Stomach (tissue), 9 donors: Measurements from ENCODE around the gene AMD1. TPM values are rescaled to one million over a fixed set of nuclear protein-coding genes. Genes with fewer than 3 reads are reported as not detected.
A peak's percentile ranks its signal among the peaks of the same experiment; 100 is the strongest.

Experiments
- DNase-seq, 2 donors: peaks; one replicate each; pipeline versions ENCODE4 v3.0.0 to v3.0.0-alpha.2; 2013 to 2019
- H3K27ac ChIP-seq, 5 donors: fragments of 200-600 bp in 4 of 5; sonication (generic) in 4 of 5; one replicate each; pipeline ENCODE4 v1.5.1; 2013 to 2019; ENCODE audit warnings: mild to moderate bottlenecking in 1 of 5, moderate library complexity in 1 of 5
- H3K27me3 ChIP-seq, 3 donors: fragments of 200-600 bp; sonication (generic); one replicate each; pipeline ENCODE4 v1.5.1; 2017 to 2019; ENCODE audit warnings: mixed run types in 1 of 3
- H3K36me3 ChIP-seq, 4 donors: fragments of 200-600 bp; sonication (generic); 1 replicate in 3 of 4; 2 replicates in 1 of 4; pipeline ENCODE4 v1.5.1; 2016 to 2019
- H3K4me1 ChIP-seq, 4 donors: fragments of 200-600 bp; sonication (generic); one replicate each; pipeline ENCODE4 v1.5.1; 2016 to 2019
- H3K4me3 ChIP-seq, 4 donors: fragments of 200-600 bp; sonication (generic) in 3 of 4; one replicate each; pipeline ENCODE4 v1.5.1; 2016 to 2019; ENCODE audit warnings: mild to moderate bottlenecking in 1 of 4
- H3K9me3 ChIP-seq, 4 donors: fragments of 200-600 bp; sonication (generic); one replicate each; pipeline ENCODE4 v1.5.1; 2016 to 2019
- CTCF ChIP-seq, 7 experiments: fragments of 450-650 bp in 4 of 7; fragments of 200-600 bp in 3 of 7; sonication (generic) in 3 of 7; IDR thresholded peaks; one replicate each; pipeline ENCODE4 v1.5.1; 2016 to 2019; ENCODE audit warnings: antibody characterized with exemption in 7 of 7, control low read depth in 2 of 7, mild to moderate bottlenecking in 1 of 7
- EP300 ChIP-seq: sonication (generic); formaldehyde crosslinking; IDR thresholded peaks from one replicate; pipeline ENCODE4 v1.6.1; 2017; ENCODE audit warnings: antibody characterized with exemption
- POLR2A ChIP-seq, 4 donors: fragments of 450-650 bp; IDR thresholded peaks; one replicate each; pipeline ENCODE4 v1.6.1; 2016; ENCODE audit warnings: antibody characterized with exemption in 4 of 4, control low read depth in 2 of 4, mild to moderate bottlenecking in 1 of 4, moderate library complexity in 1 of 4
- POLR2AphosphoS5 ChIP-seq, 3 donors: sonication (generic); formaldehyde crosslinking; IDR thresholded peaks; one replicate each; pipeline ENCODE4 v1.6.1; 2016; ENCODE audit warnings: antibody characterized with exemption in 3 of 3
- WGBS, 5 donors: extraction: QIAGEN DNeasy Blood & Tissue Kit in 3 of 5; methylation state at CpG; one replicate each; pipeline versions ENCODE4 v1.1.5 to v1.1.7; 2013 to 2018; 5-methylcytosine and 5-hydroxymethylcytosine counted together
- intact Hi-C: fragments of 100-400 bp; cut with DNase I; formaldehyde crosslinking; loops from one replicate; pipeline ENCODE4 v1.15.1; 2023; ENCODE audit warnings: low total_unique reads
- polyA plus RNA-seq, 3 donors: library from polyadenylated mRNA; stranded (reverse); fragments of 200-250 nt; gene quantifications; one replicate each; pipeline ENCODE4 v1.2.3, GENCODE V29; 2013
- total RNA-seq, 5 donors: library from RNA; depleted of rRNA; stranded (reverse); fragments of >200 nt; gene quantifications; one replicate each; pipeline versions ENCODE4 v1.1.0 to v1.2.3, GENCODE V29; 2014 to 2016
- donor health status: healthy with polysubstance abuse.
- donor health status: Bipolar disorder and iron deficiency.
- donor health status: healthy.

The AMD1 gene
- total and polyA plus RNA-seq, 8 donors, result 8.4 to 179 (median 50.4) TPM

DNA sequence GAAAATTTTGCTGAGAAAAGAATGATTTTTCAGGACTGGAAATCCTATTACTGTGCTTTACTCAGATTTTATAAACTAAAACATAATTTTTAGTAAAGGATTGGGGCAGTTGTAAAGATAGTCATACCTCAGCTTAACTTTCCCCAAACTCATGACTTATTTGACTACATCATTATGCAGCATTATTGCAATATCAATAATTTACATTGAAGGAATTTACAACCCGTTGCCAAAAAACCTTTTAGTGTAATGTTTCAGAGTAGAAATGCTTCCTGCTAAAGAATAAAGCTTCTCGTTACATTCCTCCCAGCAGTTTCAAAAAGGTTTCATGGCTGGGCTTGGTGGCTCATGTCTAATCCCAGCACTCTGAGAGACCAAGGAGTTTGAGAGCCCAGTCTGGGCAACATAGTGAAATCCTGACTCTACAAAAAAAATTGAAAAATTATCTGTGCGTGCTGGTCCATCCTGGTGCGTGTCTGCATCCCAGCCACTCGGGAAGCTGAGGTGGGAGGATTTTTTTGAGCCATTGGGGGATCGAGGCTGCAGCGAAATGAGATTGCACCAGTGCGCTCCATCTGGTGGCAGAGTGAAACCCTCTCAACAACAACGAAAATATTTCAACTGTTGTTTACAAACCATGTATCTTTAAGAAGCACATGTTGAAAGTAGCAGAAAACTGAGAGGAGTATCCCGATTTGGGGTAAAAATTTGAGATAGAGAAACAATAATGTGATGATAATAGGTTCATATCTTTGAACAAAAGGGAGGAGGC is 4.4 kb downstream of the AMD1 start:
- H3K9me3 ChIP-seq, result no peaks in the 10 kb centered on the region
- DNase-seq, result peak in 1 of 2 donors; percentile 77
- intact Hi-C loops, result loop anchor here (5.0 kb wide), 1 partner anchor 67 kb away; no protein-coding TSS in a partner anchor
- H3K36me3 ChIP-seq, result no peaks in the 10 kb centered on the region
- H3K4me3 ChIP-seq, result peak overlapping the region in 3 of 4 donors; percentile 14 to 28 (median 26)
- TF ChIP-seq POLR2A (IDR thresholded peaks at IDR 0.05) (no peak), CTCF (IDR thresholded peaks at IDR 0.05) (peak in 4 of 7 experiments; percentile 20 to 51 (median 29)), EP300 (no peak), POLR2AphosphoS5 (IDR thresholded peaks at IDR 0.05) (no peak)
- H3K27me3 ChIP-seq, result no peaks in the 10 kb centered on the region
- 11 to 17% (median 12%) methylated on average over 10 of the region's 10 CpGs for WGBS, 5 donors
- H3K4me1 ChIP-seq, result peaks cover 58 to 77% (median 68%) of the 10 kb centered on the region in 4 donors
- H3K27ac ChIP-seq, result peak overlapping the region in 4 of 5 donors; percentile 92 to 98 (median 97)

- Histone ChIP-seq H3K27me3 (no peaks in the 10 kb centered on the region), H3K27ac (no peak overlapping the region), H3K9me3 (no peaks in the 10 kb centered on the region), H3K4me3 (no peak overlapping the region), H3K36me3 (no peaks in the 10 kb centered on the region), H3K4me1 (peaks cover 58 to 94% (median 83%) of the 10 kb centered on the region in 4 donors)
- no peak for TF ChIP-seq POLR2A (IDR thresholded peaks at IDR 0.05)
- TF ChIP-seq EP300, result no peak
- no peak for TF ChIP-seq POLR2AphosphoS5 (IDR thresholded peaks at IDR 0.05)
- TF ChIP-seq CTCF (IDR thresholded peaks at IDR 0.05), result no peak
- intact Hi-C loops, result loop anchor here (10.0 kb wide), 1 partner anchor 196 kb away; no protein-coding TSS in a partner anchor
- no peak for DNase-seq
- WGBS, 5 donors, result 78 to 88% (median 83%) methylated on average over 9 of the region's 9 CpGs
Measured at GRCh38 chr6:110880651-110881050, 6.1 kb downstream of the AMD1 start.

DNA sequence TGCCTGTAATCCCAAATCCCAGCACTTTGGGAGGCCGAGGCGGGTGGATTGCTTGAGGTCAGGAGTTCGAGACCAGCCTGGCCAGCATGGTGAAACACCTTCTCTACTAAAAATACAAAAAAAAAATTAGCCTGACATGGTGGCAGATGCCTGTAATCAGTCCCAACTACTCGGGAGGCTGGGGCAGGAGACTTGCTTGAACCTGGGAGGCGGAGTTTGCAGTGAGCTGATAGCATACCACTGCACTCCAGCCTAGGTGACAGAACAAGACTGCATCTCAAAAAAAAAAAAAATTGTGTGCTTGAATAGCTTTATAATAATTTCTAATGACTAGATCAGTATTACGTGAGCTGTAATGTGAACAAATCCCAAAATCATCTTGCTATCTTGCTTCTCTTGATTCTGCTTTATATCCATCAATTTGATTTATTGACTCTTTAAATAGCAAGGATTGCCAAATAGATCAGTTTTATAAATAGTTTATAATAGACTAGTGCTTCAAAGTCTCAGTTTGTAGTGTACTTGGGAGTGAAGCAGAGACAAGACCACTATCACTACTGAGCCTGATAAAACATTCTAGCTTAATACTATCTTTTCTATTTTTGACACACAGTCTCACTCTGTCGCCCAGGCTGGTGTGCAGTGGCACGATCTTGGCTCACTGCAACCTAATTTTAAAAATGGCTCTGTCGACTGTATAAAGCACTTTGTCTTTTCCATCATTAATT is 7.1 kb downstream of the AMD1 start:
- H3K36me3 ChIP-seq, result no peaks in the 10 kb centered on the region
- TF ChIP-seq CTCF (IDR thresholded peaks at IDR 0.05) (no peak), POLR2AphosphoS5 (IDR thresholded peaks at IDR 0.05) (no peak), EP300 (no peak), POLR2A (IDR thresholded peaks at IDR 0.05) (no peak)
- DNase-seq, result no peak
- no peak overlapping the region for H3K4me3 ChIP-seq
- H3K27me3 ChIP-seq, result no peaks in the 10 kb centered on the region
- 49 to 66% (median 59%) methylated on average over 9 of the region's 9 CpGs for WGBS, 5 donors
- H3K4me1 ChIP-seq, result peaks cover 58 to 100% (median 87%) of the 10 kb centered on the region in 4 donors
- no peak overlapping the region for H3K27ac ChIP-seq
- intact Hi-C loops, result loop anchor here (10.0 kb wide), 1 partner anchor 197 kb away; no protein-coding TSS in a partner anchor
- no peaks in the 10 kb centered on the region for H3K9me3 ChIP-seq

DNA sequence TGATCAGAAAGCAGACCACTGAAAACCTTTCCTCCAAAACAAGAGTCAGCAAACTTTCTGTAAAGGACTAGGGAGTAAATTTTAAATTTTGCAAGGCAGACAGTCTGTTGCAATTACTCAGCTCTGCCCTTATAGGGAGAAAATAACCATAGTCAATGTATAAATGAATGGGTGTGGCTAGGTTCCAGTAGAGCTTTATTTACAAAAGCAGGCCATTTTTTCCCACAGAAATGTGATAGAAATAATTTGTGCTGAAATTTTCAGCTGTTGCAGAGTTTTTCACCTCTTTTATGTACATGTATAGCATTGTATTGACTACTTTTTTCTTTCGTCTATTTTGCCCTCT is 7.7 kb downstream of the AMD1 start:
- H3K36me3 ChIP-seq, result no peaks in the 10 kb centered on the region
- WGBS, 5 donors, result 23 to 54% (median 32%) methylated on average over 1 of the region's 1 CpG
- H3K27me3 ChIP-seq, result no peaks in the 10 kb centered on the region
- H3K9me3 ChIP-seq, result no peaks in the 10 kb centered on the region
- TF ChIP-seq EP300 (no peak), POLR2A (IDR thresholded peaks at IDR 0.05) (no peak), POLR2AphosphoS5 (IDR thresholded peaks at IDR 0.05) (no peak), CTCF (IDR thresholded peaks at IDR 0.05) (no peak)
- intact Hi-C loops, result loop anchor here (10.0 kb wide), 1 partner anchor 197 kb away; no protein-coding TSS in a partner anchor
- DNase-seq, result peak in 1 of 2 donors; percentile 44
- peaks cover 57 to 99% (median 87%) of the 10 kb centered on the region in 4 donors for H3K4me1 ChIP-seq
- H3K27ac ChIP-seq, result no peak overlapping the region
- H3K4me3 ChIP-seq, result peak overlapping the region in 1 of 4 donors; percentile 7
